ENCODE results near the gene SEC14L6.

The SEC14L6 gene

DNA sequence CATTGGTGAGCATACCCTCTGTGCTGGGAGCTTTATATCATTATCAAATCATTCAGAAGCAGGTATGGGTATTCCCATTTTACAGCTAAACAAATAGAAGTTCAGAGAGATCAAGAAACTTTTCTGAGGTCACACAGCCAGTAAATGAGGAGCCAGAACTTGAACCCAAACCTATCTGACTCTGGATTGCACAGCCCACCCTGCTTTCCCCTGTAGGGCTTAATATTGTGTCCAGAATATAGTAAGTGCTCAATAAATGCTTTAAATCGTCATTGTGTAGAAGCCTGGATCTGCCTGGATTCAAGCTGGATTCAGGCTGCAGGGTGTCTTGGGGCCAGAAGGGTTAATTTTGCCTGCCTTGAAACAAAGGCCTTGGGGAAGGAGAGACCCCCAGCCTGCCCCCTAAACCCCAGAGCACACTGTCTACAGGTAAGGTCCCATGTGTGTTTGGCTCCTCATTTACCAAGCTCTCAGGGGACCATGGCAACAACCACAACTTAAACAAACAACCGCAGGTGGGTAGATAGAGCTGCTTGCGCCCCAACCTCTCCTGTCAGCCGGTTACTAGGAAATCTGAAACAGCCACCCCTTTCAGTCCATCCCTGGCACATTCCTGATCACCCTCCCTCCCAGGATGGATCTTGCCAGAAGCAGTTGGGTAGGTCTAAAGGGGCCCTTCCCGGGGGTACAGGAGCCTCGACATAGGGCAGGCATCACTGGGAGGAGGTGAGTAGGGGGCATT, 71.7 kb downstream of the SEC14L6 start:
- Histone ChIP-seq H3K9me3 (ENCODE audit: low read length) (no peaks in the 10 kb centered on the region), H3K9me2 (ENCODE audit: low read depth, low read length) (no peaks in the 10 kb centered on the region), H3K9ac (ENCODE audit: low read length) (no peak overlapping the region), H3K4me2 (ENCODE audit: low read length) (no peak overlapping the region), H3K4me1 (ENCODE audit: insufficient read depth, low read length, severe bottlenecking) (no peaks in the 10 kb centered on the region), H3K79me2 (ENCODE audit: insufficient read depth, low read length) (no peaks in the 10 kb centered on the region), H3K36me3 (ENCODE audit: insufficient read depth, low read length) (no peaks in the 10 kb centered on the region), H3K4me3 (ENCODE audit: low read depth, low read length, poor library complexity, severe bottlenecking) (no peak overlapping the region), H3F3A (ENCODE audit: insufficient read depth, low read length) (no peaks in the 10 kb centered on the region), H3K27me3 (ENCODE audit: insufficient read depth, low read length) (no peaks in the 10 kb centered on the region), H4K20me1 (ENCODE audit: insufficient read depth, low read length) (no peaks in the 10 kb centered on the region), H2AFZ (ENCODE audit: low read length) (no peak overlapping the region), H3K27ac (ENCODE audit: low read depth, low read length, poor library complexity, severe bottlenecking) (no peak overlapping the region)
- TF ChIP-seq EZH2 (IDR thresholded peaks at IDR 0.05; ENCODE audit: borderline replicate concordance, low read length) (no peak), CTCF (IDR thresholded peaks at IDR 0.05; ENCODE audit: low read length) (no peak)

DNA sequence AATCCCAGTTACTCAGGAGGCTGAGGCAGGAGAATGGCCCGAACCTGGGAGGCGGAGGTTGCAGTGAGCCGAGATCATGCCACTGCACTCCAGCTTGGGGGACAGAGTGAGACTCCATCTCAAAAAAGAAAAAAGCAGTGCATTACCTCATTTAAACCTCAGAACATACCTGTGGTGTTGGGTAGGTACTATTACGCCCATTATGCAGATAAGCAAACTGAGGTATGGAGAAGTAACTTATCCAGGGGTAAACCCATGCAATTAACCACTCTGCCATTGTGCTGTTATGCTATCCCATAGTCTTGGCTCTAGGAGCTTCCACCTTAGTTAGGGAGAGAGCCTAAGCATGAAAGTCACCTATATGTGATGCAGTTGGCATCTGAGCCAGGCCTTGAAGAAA, 72.4 kb downstream of the SEC14L6 start:
- H3K27me3 ChIP-seq (ENCODE audit: insufficient read depth, low read length) = no peaks in the 10 kb centered on the region

GRCh38 chr22:30472994-30473720, 73.4 kb downstream of the SEC14L6 start:
- Histone ChIP-seq H4K20me1 (ENCODE audit: insufficient read depth, low read length) (no peaks in the 10 kb centered on the region), H3K4me1 (ENCODE audit: insufficient read depth, low read length, severe bottlenecking) (no peaks in the 10 kb centered on the region), H3K4me3 (ENCODE audit: low read depth, low read length, poor library complexity, severe bottlenecking) (no peak overlapping the region), H3K36me3 (ENCODE audit: insufficient read depth, low read length) (no peaks in the 10 kb centered on the region), H3K4me2 (ENCODE audit: low read length) (no peak overlapping the region), H3K27me3 (ENCODE audit: insufficient read depth, low read length) (no peaks in the 10 kb centered on the region), H3F3A (ENCODE audit: insufficient read depth, low read length) (no peaks in the 10 kb centered on the region), H3K27ac (ENCODE audit: low read depth, low read length, poor library complexity, severe bottlenecking) (no peak overlapping the region), H3K9me3 (ENCODE audit: low read length) (no peaks in the 10 kb centered on the region), H2AFZ (ENCODE audit: low read length) (no peak overlapping the region), H3K9ac (ENCODE audit: low read length) (no peak overlapping the region), H3K79me2 (ENCODE audit: insufficient read depth, low read length) (no peaks in the 10 kb centered on the region), H3K9me2 (ENCODE audit: low read depth, low read length) (no peaks in the 10 kb centered on the region)
- TF ChIP-seq EZH2 (IDR thresholded peaks at IDR 0.05; ENCODE audit: borderline replicate concordance, low read length) (no peak), CTCF (IDR thresholded peaks at IDR 0.05; ENCODE audit: low read length) (no peak)

More for the DNA sequence above, 72.4 kb downstream of the SEC14L6 start:
- no peak overlapping the region for H3K4me3 ChIP-seq (ENCODE audit: low read depth, low read length, poor library complexity, severe bottlenecking)
- no peaks in the 10 kb centered on the region for H3K79me2 ChIP-seq (ENCODE audit: insufficient read depth, low read length)
- no peak overlapping the region for H3K9ac ChIP-seq (ENCODE audit: low read length)
- no peak overlapping the region for H3K4me2 ChIP-seq (ENCODE audit: low read length)
- H3K9me3 ChIP-seq (ENCODE audit: low read length) = no peaks in the 10 kb centered on the region
- no peaks in the 10 kb centered on the region for H3K4me1 ChIP-seq (ENCODE audit: insufficient read depth, low read length, severe bottlenecking)
- no peak overlapping the region for H2AFZ ChIP-seq (ENCODE audit: low read length)
- H3K27ac ChIP-seq (ENCODE audit: low read depth, low read length, poor library complexity, severe bottlenecking) = no peak overlapping the region
- H3F3A ChIP-seq (ENCODE audit: insufficient read depth, low read length) = no peaks in the 10 kb centered on the region
- no peaks in the 10 kb centered on the region for H3K36me3 ChIP-seq (ENCODE audit: insufficient read depth, low read length)
- TF ChIP-seq EZH2 (IDR thresholded peaks at IDR 0.05; ENCODE audit: borderline replicate concordance, low read length) (no peak), CTCF (IDR thresholded peaks at IDR 0.05; ENCODE audit: low read length) (no peak)
- H3K9me2 ChIP-seq (ENCODE audit: low read depth, low read length) = no peaks in the 10 kb centered on the region
- no peaks in the 10 kb centered on the region for H4K20me1 ChIP-seq (ENCODE audit: insufficient read depth, low read length)
